Glomerular endothelial cell (primary cell): Measurements from ENCODE around the gene KMT5C. TPM values are rescaled to one million over a fixed set of nuclear protein-coding genes. Genes with fewer than 3 reads are reported as not detected.

ENCODE experiments used
- DNase-seq: peaks from one replicate; pipeline ENCODE4 v3.0.0-alpha.2; 2011; ENCODE audit warnings: low read depth, low spot score; ENCODE audit errors: extremely low read depth
- total RNA-seq: library from RNA; depleted of rRNA; stranded (reverse); fragments of >200 nt; gene quantifications from 2 replicates; pipeline ENCODE4 v1.2.3, GENCODE V29; 2015

The KMT5C gene
- 8.0 and 12.8 TPM in 2 replicates for total RNA-seq

DNA sequence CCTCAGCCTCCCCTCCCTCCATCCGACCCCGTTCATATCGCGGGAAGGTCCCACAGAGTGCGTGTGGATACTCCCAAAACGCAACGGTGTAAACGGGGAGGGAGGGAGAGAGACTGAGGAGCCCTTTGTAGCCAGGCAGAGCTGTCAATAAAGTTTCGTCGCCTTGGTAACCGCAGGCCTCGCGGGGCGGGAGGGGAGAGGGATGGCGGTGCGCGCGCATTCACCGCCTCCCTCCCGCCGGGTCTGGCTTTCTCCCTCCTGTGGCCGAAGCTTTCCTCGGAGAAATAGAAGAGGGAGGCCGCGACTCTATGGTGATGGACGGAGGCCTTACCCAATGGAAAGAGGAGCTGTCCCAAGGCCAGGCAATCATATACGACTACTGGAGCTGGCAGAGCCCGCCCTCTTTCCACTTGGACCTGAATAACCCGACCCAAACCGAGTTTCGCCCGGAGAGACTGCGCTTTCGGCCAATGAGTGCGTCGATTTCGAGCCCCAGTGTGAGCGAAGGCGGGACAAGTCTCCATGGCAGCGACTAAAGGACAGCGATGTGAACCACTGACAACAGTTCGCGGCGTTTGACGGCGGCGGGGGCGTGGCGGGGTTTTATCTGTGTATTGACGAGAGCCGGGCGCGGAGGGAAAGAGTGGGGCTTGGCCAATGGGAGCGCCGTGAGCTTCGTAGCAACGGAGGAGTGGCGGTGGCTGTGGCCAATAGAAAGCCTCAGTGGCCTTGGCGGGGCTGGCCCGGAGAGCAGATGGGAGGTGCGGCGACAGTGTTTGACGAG, at the start of gene KMT5C:
KMT5C (plus strand) TSS at position 772 of the 784 bp plus-strand sequence. CDS start 2,061 bp downstream, outside the sequence.
- DNase-seq: peak; percentile 100

DNA sequence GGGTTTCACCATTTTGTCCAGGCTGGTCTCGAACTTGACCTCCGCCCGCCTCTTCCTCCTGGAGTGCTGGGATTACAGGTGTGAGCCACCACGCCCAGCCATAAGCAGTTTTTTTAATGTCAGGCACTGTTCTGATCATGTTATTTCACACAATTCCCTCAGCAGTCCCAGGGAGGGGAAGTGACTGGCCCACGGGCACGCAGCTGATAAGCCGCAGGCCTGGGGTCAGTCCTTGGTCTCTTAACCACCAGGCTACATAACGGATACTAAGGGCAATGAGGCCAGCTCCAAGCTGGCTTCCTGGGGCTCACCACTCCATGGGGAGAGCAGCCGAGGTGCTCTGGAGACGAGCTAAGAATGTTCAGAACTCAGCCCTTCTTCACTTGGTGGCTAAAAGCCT, 42.4 kb upstream of the KMT5C start:
- no peak for DNase-seq

DNA sequence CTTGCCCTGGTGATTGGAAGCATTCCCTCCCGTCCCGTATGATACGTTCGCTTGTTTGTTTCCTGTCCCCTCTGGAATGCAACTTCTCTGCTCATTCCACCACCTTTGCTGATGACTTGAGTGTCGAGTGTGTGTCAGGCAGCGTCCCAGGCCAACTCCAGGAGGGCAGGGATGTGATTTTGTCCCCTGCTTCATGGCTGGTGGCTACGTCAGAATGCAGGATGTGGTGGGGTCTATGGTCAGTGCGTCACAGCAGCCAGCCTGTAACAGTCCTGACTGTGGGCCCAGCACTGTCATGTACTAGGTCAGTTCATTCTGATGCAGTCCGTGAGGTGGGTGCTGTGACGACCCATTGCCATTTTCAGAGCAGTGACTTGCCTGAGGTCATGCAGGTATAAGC, 39.7 kb upstream of the KMT5C start:
- DNase-seq: no peak

GRCh38 chr19:55300886-55301458, 38.7 kb upstream of the KMT5C start:
- DNase-seq: no peak

DNA sequence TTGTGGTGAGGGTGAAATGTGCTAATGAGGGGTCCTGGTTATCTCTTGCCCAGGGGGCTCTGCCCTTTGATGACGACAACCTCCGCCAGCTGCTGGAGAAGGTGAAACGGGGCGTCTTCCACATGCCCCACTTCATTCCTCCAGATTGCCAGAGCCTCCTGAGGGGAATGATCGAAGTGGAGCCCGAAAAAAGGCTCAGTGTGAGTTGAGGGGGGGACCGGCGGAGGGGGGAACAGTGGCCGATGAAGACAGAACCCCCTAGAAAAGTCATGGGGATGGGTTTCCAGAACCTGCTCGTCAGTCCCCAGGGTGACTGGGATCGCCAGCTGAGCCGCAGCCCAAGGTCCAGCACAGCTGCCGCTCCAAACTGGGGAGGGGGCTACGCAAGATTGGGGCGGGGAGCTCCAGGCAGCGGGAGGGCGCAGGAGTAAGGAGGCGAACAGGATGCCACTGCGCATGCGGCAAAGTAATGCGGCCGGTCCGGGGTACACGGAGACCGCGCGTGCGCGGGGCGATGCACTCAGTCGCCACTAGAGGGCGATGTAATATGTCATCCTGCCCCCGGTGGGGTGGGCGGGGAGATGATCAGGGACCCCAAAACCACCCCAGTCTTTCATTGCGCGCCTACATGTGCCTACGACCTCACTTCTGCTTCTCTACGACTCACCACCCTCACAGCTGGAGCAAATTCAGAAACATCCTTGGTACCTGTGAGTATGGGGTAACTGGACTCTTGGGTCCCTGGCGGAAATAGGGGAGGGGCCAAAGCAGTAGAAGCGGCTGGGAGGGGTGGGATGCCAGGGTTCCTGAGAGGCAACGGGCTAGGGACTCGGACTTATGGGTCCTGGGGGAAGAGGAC, 38.0 kb upstream of the KMT5C start:
- no peak for DNase-seq

DNA sequence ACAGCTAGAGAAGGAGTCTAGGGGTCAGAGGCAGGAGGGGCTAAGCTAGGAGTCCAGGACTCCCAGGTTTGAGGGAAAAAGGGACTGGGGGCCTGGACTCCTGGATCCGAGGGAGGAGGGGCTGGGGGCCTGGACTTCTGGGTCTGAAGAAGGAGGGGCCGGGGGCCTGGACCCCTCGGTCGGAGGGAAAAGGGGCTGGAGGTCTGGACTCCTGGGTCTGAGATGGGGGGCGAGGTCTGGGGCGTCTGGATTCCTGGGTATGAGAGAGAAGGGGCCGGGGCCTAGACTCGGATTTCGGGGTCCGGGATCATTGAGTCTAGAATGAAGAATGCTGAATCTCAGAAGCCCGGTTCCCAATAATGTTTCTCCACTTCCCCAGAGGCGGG, 37.4 kb upstream of the KMT5C start:
- no peak for DNase-seq

DNA sequence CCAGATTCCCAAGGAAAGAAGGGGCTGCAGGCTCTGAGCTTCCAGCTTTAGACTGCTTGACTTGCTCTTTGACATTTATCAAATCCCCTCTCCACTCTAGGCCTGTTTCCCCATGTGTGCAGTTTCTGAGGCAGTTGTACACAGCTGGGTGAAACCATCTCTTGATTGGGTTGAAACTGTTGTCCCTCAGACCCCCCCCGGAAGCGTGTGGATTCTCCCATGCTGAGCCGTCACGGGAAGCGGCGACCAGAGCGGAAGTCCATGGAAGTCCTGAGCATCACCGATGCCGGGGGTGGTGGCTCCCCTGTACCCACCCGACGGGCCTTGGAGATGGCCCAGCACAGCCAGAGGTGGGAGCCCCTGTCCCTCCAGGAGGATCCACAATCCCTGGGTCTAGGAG, 36.2 kb upstream of the KMT5C start:
- DNase-seq: no peak

- no peak for DNase-seq
Observed at GRCh38 chr19:55304279-55304978, 35.2 kb upstream of the KMT5C start.

DNA sequence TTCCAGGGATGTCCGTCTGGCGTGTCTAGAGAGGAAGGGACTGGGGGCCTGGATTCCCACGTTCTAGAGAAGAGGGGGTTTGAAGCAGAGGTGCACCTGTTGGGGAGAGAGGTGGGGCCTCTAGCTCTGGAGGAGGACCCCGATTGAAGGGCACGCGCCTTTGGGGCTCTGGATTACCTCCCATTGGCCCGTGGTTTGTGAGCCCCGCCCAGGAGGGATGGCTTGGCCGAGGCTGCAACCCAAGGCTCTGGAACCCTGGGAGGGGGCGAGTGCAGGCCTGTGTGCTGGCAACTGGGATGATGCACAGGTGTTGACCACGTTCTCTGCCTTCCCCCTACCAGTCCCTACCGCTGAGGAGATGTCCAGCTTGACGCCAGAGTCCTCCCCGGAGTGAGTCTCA, 34.7 kb upstream of the KMT5C start:
- DNase-seq: no peak

DNA sequence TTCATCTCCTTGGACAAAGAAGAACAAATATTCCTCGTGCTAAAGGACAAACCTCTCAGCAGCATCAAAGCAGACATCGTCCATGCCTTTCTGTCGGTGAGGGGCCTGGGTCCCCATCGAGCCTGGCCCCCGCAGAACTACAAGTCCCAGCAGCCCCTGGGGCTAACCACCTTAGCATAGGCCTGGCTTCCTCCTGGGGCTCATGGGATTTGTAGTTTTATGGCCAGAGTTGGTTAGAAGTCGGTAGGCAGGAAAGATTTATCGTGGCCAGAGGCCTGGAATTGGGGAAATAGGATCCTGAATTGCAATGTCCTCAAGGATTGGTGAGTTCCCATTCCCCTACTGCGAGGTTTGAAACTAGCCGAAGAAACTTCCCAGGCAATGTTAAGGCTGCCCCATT, 34.2 kb upstream of the KMT5C start:
- no peak for DNase-seq

DNA sequence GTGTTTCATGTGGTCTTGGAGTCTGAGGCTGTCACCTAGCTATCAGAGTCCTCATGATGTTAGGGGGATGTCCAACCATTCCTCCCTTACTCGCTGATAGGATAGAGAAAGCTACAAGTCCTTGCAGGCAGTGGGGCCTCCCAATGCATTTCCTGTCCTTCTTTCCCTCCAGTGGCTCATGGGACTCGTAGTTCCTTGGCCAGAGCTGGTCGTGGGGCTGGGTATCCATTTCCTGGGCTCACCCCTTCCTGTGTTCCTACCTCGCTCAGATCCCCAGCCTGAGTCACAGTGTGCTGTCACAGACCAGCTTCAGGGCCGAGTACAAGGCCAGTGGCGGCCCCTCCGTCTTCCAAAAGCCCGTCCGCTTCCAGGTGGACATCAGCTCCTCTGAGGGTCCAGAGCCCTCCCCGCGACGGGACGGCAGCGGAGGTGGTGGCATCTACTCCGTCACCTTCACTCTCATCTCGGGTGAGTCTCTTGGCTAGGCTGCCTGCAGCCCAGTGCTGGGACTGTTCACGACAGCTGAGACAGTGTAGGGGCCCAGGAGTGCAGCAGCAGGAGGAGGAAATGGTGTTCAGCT, 33.6 kb upstream of the KMT5C start:
- DNase-seq: no peak

- DNase-seq: no peak
Observed at GRCh38 chr19:55306712-55307111, 33.0 kb upstream of the KMT5C start.

DNA sequence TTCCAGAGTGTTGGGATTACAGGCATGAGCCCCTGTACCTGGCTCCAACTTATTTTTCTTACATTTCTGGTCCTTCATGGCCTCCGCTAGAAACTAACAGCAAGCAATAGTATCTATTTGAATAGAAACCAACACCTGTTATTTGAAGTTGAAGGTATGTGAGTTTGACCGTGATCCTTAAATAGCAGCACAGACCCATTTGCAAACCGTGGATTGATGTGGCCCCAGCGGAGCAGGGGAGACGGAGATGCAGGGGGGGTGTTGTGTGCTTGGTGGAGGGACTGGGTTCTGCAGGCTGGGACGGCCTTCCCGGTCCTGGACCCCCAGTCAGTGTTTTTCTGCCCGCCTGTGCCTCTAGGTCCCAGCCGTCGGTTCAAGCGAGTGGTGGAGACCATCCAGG, 31.4 kb upstream of the KMT5C start:
- DNase-seq: no peak

DNA sequence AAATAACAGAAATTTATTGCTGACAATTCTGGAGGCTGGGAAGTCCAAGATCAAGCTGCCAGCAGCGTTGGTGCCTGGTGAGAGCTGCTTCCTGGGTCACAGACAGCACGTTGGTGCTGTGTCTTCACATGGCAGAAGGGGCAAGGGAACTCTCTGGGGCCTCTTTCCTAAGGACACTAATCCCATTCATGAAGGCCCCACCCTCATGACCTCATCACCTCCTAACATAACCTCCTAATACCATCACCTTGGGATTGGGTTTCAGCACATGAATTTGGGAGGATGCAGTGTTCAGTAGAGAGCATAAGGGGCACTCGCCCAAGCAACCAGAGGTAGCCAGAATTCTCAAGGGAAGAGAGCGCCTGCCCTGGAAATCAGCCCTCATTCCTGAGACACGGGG, 30.2 kb upstream of the KMT5C start:
- DNase-seq: no peak

DNA sequence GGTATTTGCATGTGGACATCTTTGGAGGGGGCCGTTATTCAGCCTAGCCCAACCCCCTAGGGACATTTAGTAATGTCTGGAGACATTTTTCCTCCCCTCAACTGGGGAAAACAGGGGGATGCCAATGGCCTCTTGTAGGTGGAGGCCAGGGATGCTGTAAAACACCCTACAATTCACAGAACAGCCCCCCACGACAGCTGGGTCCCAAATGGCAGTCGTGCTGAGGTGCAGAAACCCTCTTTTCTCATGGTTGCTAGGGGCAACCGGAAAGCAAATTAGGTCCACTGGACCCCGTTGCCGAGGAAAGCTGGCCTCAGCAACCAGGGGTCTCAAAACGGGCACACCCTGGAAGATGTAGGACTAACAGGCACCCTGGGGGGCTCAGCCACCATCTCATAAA, 29.2 kb upstream of the KMT5C start:
- no peak for DNase-seq

DNA sequence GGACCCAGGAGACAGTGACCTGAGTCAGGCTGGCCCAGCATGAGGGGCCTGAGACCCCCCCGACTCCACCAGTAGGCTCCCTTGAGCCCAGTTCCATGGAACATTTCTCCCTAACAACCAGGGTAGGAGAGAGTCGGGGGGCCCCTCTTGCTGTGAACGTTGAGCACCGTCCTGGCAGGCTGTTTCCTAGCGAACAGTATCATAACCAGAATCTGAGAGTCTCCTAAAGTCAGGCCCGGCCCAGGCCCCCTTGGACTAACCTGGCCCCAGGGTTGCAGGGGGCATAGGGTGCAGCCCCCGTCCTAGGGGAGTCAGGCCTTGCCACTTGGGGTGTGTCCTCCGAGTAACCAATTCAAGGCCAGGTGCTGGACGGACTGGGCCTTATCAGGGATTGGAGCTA, 28.3 kb upstream of the KMT5C start:
- no peak for DNase-seq

DNA sequence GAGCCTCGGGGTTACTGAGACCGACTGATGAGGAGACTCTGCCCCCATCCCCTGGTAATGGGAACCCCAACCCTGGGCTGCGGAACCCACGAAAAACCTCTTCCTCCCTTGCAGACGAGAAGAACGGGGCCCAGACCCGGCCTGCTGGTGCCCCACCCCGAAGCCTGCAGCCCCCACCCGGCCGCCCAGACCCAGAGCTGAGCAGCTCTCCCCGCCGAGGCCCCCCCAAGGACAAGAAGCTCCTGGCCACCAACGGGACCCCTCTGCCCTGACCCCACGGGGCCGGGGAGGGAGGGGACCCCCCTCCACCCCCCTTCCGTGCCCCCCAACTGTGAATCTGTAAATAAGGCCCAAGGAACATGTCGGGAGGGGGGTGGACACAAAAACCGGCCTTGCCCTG, 27.9 kb upstream of the KMT5C start:
- no peak for DNase-seq

DNA sequence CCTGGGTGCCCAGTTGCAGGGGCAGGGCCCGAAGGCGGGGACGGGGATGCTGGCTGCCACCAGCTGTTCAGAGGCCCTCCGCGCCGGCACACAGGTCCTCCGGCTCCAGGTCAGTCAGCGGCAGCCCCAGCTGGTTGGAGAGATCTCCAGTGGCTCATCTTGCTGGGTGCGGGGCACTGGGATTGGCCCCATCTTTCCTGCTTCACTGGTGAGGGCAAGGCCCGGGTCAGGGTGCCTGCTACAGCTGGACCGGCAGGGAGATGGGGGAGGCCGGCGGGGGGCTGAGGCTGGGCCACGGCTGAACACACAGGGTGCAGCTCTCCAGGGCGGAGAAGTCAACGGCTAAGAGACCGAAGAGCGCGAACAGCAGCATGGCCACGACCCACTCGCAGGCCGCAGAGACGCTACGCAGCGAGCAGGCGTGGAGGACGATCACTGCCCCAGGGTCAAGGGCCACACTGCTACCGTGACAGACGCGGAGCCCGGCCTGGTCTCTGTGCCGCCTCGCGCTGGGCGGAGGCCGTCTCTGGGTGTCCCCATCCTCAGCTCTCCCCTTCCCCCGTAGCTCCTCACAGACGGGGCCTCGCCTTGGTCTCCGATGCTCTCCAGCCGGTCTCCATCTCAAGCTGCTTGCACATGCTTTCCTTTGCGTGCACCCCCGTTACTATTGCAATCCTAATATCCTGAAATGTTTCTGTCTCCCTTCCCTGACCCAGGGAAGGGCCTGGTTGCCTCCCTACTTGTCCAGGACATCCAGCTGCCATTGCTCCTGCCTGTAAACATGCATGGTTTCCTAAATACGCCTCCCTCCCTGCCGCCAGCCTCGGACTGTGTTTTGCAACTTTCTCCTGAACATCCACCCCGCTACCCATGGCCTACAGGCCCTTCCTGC, 26.8 kb upstream of the KMT5C start:
- DNase-seq: no peak

DNA sequence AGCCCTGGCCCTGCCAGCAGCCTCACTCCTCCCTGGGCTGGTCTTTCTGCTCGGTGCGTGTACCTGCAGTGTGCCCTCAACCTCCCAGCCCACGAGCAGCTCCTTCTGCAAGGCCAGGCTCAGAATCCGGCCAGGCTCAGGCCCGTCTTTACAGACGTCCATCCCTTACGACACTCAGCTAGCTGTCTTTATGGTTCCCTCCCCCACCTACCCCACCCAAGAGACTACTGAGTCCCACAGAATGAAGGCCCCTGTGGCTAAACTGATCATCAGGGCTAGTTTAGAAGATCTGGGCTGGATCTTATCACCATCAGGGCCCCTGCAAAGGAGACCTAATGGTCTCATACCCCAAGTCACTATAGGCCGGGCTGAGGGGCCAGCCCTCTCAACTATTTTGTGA, 25.3 kb upstream of the KMT5C start:
- no peak for DNase-seq
